Gastrocnemius medialis (tissue), 4 donors: ENCODE measurements around the gene PTPRE. TPM values are rescaled to one million over a fixed set of nuclear protein-coding genes. Genes with fewer than 3 reads are reported as not detected.

Experiments used
- ATAC-seq, 2 donors: fragments of 150-250 bp; one replicate each; pipeline ENCODE4 v1.9.1; 2016
- DNase-seq, 2 donors: peaks; one replicate each; pipeline ENCODE4 v3.0.0-alpha.2; 2019
- H3K27ac ChIP-seq, 4 donors: fragments of 200-600 bp; sonication (generic); 1 replicate in 1 of 4; 2 replicates in 3 of 4; pipeline ENCODE4 v1.5.1; 2016 to 2018; ENCODE audit warnings: mild to moderate bottlenecking in 2 of 4, moderate library complexity in 1 of 4
- H3K27me3 ChIP-seq, 3 donors: fragments of 200-600 bp; sonication (generic) in 2 of 3; 1 replicate in 1 of 3; 2 replicates in 2 of 3; pipeline versions ENCODE4 v1.5.1 to v1.6.0; 2016 to 2019; ENCODE audit warnings: mild to moderate bottlenecking in 1 of 3, moderate library complexity in 1 of 3
- H3K36me3 ChIP-seq, 2 donors: fragments of 200-600 bp; sonication (generic) in 1 of 2; one replicate each; pipeline ENCODE4 v1.5.1; 2017 to 2018
- H3K4me1 ChIP-seq, 2 donors: fragments of 200-600 bp; sonication (generic) in 1 of 2; one replicate each; pipeline ENCODE4 v1.5.1; 2016 to 2017; ENCODE audit warnings: mild to moderate bottlenecking in 2 of 2
- H3K4me3 ChIP-seq, 4 donors: fragments of 200-600 bp; sonication (generic) in 3 of 4; 1 replicate in 1 of 4; 2 replicates in 3 of 4; pipeline ENCODE4 v1.5.1; 2016 to 2019; ENCODE audit warnings: mild to moderate bottlenecking in 2 of 4
- H3K9me3 ChIP-seq, 3 donors: fragments of 200-600 bp; sonication (generic) in 2 of 3; 1 replicate in 1 of 3; 2 replicates in 2 of 3; pipeline ENCODE4 v1.5.1; 2016 to 2019
- POLR2A ChIP-seq, 2 donors: fragments of 450-650 bp; IDR thresholded peaks; one replicate each; pipeline ENCODE4 v1.6.1; 2017; ENCODE audit warnings: antibody characterized with exemption in 2 of 2, mild to moderate bottlenecking in 2 of 2, moderate library complexity in 2 of 2
- in situ Hi-C, 4 donors: fragments of 200-750 bp; cut with MboI; loops; one replicate each; pipeline versions ENCODE4 v1.15.0 to v1.8.0; 2017; ENCODE audit warnings: low sequenced_read_pairs in 4 of 4
- intact Hi-C: fragments of 100-400 bp; cut with DNase I; formaldehyde crosslinking; loops from one replicate; pipeline ENCODE4 v1.15.1; 2023; ENCODE audit warnings: low total_unique reads
- total RNA-seq, 4 donors: library from RNA; depleted of rRNA; stranded (reverse); fragments of >200 nt; gene quantifications; one replicate each; pipeline versions ENCODE4 v1.1.0 to v1.2.3, GENCODE V29; 2016
- TF ChIP-seq, protein P1 (sequence below), 5 experiments: fragments of 450-650 bp in 3 of 5; fragments of 200-600 bp in 2 of 5; sonication (generic) in 2 of 5; IDR thresholded peaks in 4 of 5; conservative IDR thresholded peaks in 1 of 5; 1 replicate in 4 of 5; 2 replicates in 1 of 5; pipeline ENCODE4 v1.5.1; 2016 to 2019; ENCODE audit warnings: antibody characterized with exemption in 5 of 5, mild to moderate bottlenecking in 3 of 5, moderate library complexity in 3 of 5

Gene PTPRE
- total RNA-seq, 4 donors from 2014 or later = 0.97 to 2.2 (median 1.6) TPM

- Histone ChIP-seq H3K4me3 (no peak overlapping the region), H3K4me1 (no peaks in the 10 kb centered on the region), H3K27ac (no peak overlapping the region), H3K9me3 (no peaks in the 10 kb centered on the region), H3K36me3 (no peaks in the 10 kb centered on the region), H3K27me3 (no peaks in the 10 kb centered on the region)
- TF ChIP-seq, protein P1, sequence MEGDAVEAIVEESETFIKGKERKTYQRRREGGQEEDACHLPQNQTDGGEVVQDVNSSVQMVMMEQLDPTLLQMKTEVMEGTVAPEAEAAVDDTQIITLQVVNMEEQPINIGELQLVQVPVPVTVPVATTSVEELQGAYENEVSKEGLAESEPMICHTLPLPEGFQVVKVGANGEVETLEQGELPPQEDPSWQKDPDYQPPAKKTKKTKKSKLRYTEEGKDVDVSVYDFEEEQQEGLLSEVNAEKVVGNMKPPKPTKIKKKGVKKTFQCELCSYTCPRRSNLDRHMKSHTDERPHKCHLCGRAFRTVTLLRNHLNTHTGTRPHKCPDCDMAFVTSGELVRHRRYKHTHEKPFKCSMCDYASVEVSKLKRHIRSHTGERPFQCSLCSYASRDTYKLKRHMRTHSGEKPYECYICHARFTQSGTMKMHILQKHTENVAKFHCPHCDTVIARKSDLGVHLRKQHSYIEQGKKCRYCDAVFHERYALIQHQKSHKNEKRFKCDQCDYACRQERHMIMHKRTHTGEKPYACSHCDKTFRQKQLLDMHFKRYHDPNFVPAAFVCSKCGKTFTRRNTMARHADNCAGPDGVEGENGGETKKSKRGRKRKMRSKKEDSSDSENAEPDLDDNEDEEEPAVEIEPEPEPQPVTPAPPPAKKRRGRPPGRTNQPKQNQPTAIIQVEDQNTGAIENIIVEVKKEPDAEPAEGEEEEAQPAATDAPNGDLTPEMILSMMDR (IDR thresholded peaks at IDR 0.05 in 4 of 5, conservative IDR thresholded peaks at IDR 0.05 in 1 of 5) = no peak
- no peak for TF ChIP-seq POLR2A (IDR thresholded peaks at IDR 0.05)
- in situ Hi-C loops = no loop called here
- DNase-seq (peak in 1 of 2 donors; percentile 26), ATAC-seq (no peak)
- intact Hi-C loops = no loop called here
These were observed 26.3 kb upstream of the PTPRE start for GRCh38 chr10:127880557-127880956.

- Histone ChIP-seq H3K27ac (no peak overlapping the region), H3K4me1 (no peaks in the 10 kb centered on the region), H3K27me3 (no peaks in the 10 kb centered on the region), H3K4me3 (no peak overlapping the region), H3K36me3 (no peaks in the 10 kb centered on the region), H3K9me3 (no peaks in the 10 kb centered on the region)
- DNase-seq (no peak), ATAC-seq (no peak)
- in situ Hi-C loops = no loop called here
- TF ChIP-seq, protein P1 (IDR thresholded peaks at IDR 0.05 in 4 of 5, conservative IDR thresholded peaks at IDR 0.05 in 1 of 5) = no peak
- no peak for TF ChIP-seq POLR2A (IDR thresholded peaks at IDR 0.05)
- intact Hi-C loops = no loop called here
These were observed 25.6 kb upstream of the PTPRE start for GRCh38 chr10:127881262-127881661.

GRCh38 chr10:127882391-127882790, 24.5 kb upstream of the PTPRE start:
- Histone ChIP-seq H3K27ac (no peak overlapping the region), H3K36me3 (no peaks in the 10 kb centered on the region), H3K4me1 (no peaks in the 10 kb centered on the region), H3K4me3 (no peak overlapping the region), H3K27me3 (no peaks in the 10 kb centered on the region), H3K9me3 (no peaks in the 10 kb centered on the region)
- intact Hi-C loops (no loop called here), in situ Hi-C loops (no loop called here)
- DNase-seq = no peak
- no peak for ATAC-seq
- TF ChIP-seq POLR2A (IDR thresholded peaks at IDR 0.05) = no peak
- TF ChIP-seq, protein P1 (IDR thresholded peaks at IDR 0.05 in 4 of 5, conservative IDR thresholded peaks at IDR 0.05 in 1 of 5) = no peak

GRCh38 chr10:127882801-127883459, 24.0 kb upstream of the PTPRE start:
- in situ Hi-C loops = no loop called here
- Histone ChIP-seq H3K4me1 (no peaks in the 10 kb centered on the region), H3K9me3 (no peaks in the 10 kb centered on the region), H3K27me3 (peaks cover 0 to 3% (median 0%) of the 10 kb centered on the region in 3 donors), H3K27ac (no peak overlapping the region), H3K36me3 (no peaks in the 10 kb centered on the region), H3K4me3 (no peak overlapping the region)
- TF ChIP-seq, protein P1 (IDR thresholded peaks at IDR 0.05 in 4 of 5, conservative IDR thresholded peaks at IDR 0.05 in 1 of 5) = no peak
- TF ChIP-seq POLR2A (IDR thresholded peaks at IDR 0.05) = no peak
- intact Hi-C loops = no loop called here
- ATAC-seq (no peak), DNase-seq (no peak)

DNA sequence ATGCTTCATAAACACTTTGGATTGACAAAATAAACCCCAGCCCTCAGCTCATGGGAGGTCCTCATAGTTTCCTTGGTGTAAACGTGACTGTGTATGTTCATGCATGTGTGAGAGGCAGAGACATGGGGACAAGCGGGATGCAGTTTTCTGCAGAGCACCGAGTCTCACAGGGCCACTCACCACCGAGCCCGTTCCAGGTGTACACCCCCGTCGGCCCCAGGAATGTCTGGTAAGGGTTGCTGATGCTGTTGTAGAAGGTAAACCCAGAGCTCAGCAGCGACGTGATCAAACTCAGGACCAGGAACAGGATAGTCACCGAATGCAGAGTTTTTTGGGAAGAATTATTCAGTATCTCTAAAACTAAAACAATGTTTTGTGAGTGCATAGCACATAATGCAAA, 23.4 kb upstream of the PTPRE start:
- intact Hi-C loops = no loop called here
- DNase-seq (no peak), ATAC-seq (no peak)
- Histone ChIP-seq H3K36me3 (no peaks in the 10 kb centered on the region), H3K4me3 (no peak overlapping the region), H3K27ac (no peak overlapping the region), H3K27me3 (peaks cover 0 to 3% (median 0%) of the 10 kb centered on the region in 3 donors), H3K9me3 (no peaks in the 10 kb centered on the region), H3K4me1 (no peaks in the 10 kb centered on the region)
- in situ Hi-C loops = no loop called here
- TF ChIP-seq, protein P1 (IDR thresholded peaks at IDR 0.05 in 4 of 5, conservative IDR thresholded peaks at IDR 0.05 in 1 of 5) = no peak
- no peak for TF ChIP-seq POLR2A (IDR thresholded peaks at IDR 0.05)
